HL-60 (cell line): Measurements from ENCODE around the gene SLC22A12.

Experiments used
- DNase-seq, 2 experiments: peaks; one replicate each; pipeline ENCODE4 v3.0.0-alpha.2; 2010 to 2020; ENCODE audit warnings: low read depth in 1 of 2, low spot score in 1 of 2
- H3K27ac ChIP-seq: fragments of 250-450 bp; sonication (Bioruptor Pico); replicated peaks from 2 replicates; pipeline ENCODE4 v1.5.1; 2020; ENCODE audit warnings: mild to moderate bottlenecking, moderate library complexity
- H3K27me3 ChIP-seq: fragments of 250-450 bp; sonication (Bioruptor Pico); 2 replicates; pipeline ENCODE4 v1.5.1; 2021; ENCODE audit warnings: mild to moderate bottlenecking, moderate library complexity; ENCODE audit not compliant: insufficient read depth, poor library complexity, severe bottlenecking
- H3K4me3 ChIP-seq: replicated peaks from 2 replicates; pipeline ENCODE4 v1.5.1; 2011; ENCODE audit warnings: mild to moderate bottlenecking, control low read depth, low read length; ENCODE audit not compliant: insufficient read depth
- GABPA ChIP-seq: IDR thresholded peaks from 2 replicates; pipeline ENCODE4 v1.6.1; 2012; ENCODE audit warnings: low read depth
- POLR2AphosphoS5 ChIP-seq: IDR thresholded peaks from 2 replicates; pipeline ENCODE4 v1.6.1; 2012; ENCODE audit warnings: low read depth
- REST ChIP-seq: IDR thresholded peaks from 2 replicates; pipeline ENCODE4 v1.6.1; 2012; ENCODE audit warnings: low read depth; ENCODE audit not compliant: insufficient replicate concordance
- SPI1 ChIP-seq: IDR thresholded peaks from 2 replicates; pipeline ENCODE4 v1.6.1; 2012; ENCODE audit warnings: low read depth, mild to moderate bottlenecking, borderline replicate concordance
- TF ChIP-seq, protein P1 (sequence below): IDR thresholded peaks from one replicate; pipeline ENCODE4 v1.5.1; 2011; ENCODE audit warnings: low read length, control low read depth, inconsistent platforms; ENCODE audit not compliant: insufficient read depth

The SLC22A12 gene

DNA sequence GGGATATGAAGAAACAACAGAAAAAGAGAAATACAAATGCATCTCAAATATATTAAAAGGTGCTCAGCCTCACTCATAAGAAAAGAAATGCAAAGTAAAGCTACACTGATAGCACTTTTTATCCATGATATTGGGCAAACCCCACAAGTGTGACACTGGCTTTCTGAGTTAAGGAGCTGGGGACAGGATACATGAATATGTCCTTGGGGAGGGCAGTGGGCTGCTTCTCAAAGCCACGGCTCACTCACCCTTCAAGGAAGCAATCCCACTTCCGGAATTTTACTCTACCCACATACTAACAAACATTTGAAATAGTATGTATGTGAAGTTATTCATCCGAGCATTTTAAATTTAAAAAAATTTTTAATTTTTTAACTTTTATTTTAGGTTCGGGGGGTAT lies 41.1 kb upstream of the SLC22A12 start:
- Histone ChIP-seq H3K27ac (no peak overlapping the region), H3K4me3 (no peak overlapping the region), H3K27me3 (no peaks in the 10 kb centered on the region)
- no peak for DNase-seq
- no peak for TF ChIP-seq REST
- TF ChIP-seq, protein P1, sequence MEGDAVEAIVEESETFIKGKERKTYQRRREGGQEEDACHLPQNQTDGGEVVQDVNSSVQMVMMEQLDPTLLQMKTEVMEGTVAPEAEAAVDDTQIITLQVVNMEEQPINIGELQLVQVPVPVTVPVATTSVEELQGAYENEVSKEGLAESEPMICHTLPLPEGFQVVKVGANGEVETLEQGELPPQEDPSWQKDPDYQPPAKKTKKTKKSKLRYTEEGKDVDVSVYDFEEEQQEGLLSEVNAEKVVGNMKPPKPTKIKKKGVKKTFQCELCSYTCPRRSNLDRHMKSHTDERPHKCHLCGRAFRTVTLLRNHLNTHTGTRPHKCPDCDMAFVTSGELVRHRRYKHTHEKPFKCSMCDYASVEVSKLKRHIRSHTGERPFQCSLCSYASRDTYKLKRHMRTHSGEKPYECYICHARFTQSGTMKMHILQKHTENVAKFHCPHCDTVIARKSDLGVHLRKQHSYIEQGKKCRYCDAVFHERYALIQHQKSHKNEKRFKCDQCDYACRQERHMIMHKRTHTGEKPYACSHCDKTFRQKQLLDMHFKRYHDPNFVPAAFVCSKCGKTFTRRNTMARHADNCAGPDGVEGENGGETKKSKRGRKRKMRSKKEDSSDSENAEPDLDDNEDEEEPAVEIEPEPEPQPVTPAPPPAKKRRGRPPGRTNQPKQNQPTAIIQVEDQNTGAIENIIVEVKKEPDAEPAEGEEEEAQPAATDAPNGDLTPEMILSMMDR = no peak
- no peak for TF ChIP-seq SPI1
- no peak for TF ChIP-seq GABPA
- no peak for TF ChIP-seq POLR2AphosphoS5

GRCh38 chr11:64553554-64554201 lies 37.3 kb upstream of the SLC22A12 start:
- H3K4me3 ChIP-seq = no peak overlapping the region
- no peaks in the 10 kb centered on the region for H3K27me3 ChIP-seq
- no peak for TF ChIP-seq GABPA
- TF ChIP-seq, protein P1 = peak; percentile 87
- DNase-seq = peak; percentile 16 to 45
- H3K27ac ChIP-seq = no peak overlapping the region

DNA sequence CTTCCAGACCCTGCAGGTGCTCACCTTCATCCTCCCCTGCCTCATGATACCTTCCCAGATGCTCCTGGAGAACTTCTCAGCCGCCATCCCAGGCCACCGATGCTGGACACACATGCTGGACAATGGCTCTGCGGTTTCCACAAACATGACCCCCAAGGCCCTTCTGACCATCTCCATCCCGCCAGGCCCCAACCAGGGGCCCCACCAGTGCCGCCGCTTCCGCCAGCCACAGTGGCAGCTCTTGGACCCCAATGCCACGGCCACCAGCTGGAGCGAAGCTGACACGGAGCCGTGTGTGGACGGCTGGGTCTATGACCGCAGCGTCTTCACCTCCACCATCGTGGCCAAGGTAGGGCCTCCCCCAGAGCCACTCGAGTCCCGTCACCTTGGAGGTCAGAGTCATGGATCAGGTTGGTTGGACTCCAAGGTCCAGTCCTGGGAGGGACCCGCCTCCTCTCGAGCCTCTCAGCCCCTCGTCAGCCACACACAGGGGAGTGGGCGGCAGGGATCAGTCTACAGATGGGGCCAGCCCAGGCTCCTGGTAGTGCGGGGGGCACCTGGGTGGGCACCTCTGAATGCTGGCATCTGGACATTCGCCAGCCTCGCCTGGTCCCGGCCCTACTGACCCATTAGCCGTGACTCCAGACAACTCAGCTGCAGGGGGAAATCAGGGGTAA lies 34.8 kb upstream of the SLC22A12 start:
- DNase-seq = no peak
- TF ChIP-seq POLR2AphosphoS5 (no peak), GABPA (no peak), SPI1 (no peak), REST (no peak)
- TF ChIP-seq, protein P1 = no peak
- no peak overlapping the region for H3K4me3 ChIP-seq
- H3K27ac ChIP-seq = no peak overlapping the region
- H3K27me3 ChIP-seq = no peaks in the 10 kb centered on the region
